Measurements from ENCODE around the gene KLF4. TPM values are rescaled to one million over a fixed set of nuclear protein-coding genes. Genes with fewer than 3 reads are reported as not detected.

The KLF4 gene
- 25.3 and 32.1 TPM in 2 replicates for total RNA-seq

DNA sequence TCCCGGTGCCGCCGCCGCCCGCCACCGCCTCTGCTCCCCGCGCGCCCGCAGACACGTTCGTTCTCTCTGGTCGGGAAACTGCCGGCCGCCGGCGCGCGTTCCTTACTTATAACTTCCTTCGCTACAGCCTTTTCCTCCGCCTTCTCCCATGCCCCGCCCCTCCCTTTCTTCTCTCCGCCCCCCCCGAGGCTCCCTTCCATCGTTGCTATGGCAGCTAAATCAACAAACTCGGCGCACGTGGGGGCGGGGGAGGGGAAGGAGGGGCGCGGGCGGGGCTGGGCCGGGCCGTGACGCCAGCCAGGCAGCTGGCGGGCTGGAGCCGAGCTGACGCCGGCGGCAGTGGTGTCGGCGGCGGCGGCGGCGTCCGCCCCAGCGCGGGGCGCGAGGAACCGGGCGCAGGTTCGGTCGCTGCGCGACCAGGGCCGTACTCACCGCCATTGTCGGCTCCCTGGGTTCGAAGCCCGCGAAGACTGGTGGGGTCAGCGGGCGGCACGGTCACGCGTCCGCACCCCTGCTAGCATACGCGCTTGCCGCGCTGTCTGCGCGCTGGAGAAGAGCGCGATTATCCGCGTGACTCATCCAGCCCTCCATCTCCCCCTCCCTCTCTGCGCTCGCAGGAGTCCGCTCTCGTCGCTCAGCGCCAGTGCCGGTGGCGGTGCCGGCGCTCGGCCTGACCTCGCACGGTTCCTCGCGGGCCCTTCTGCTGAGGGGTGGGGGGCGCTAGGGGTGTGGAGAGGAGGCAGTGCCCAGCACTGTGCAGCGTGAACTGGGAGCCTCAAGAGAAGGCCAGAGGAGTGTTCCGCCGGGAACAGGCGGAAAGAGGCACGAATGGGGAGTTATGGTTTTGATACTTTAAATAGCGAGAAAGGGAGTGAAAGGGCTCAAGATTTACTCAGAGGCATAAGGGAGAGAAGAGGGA is at the start of gene KLF4:
TSS of gene KLF4 (minus strand) at position 83 of the 919 bp plus-strand sequence. CDS start 597 bp downstream, outside the sequence.

Other genes starting within 250 kb of the KLF4 start
- gene RAD23B, start 206.5 kb downstream of the KLF4 start, total RNA-seq = 87.7 and 91.9 TPM in 2 replicates